GM21528 (cell line): ENCODE measurements around the gene GPR22.

ENCODE experiments used
- ATAC-seq: cut with Tn5 transposase; IDR thresholded peaks from one replicate; pipeline ENCODE4 v1.9.1; 2021; ENCODE audit warnings: mild to moderate bottlenecking, moderate library complexity; ENCODE audit not compliant: unreplicated experiment, low FRiP score

The GPR22 gene

GRCh38 chr7:107469929-107470328 is at the start of gene GPR22:
GPR22 (plus strand) TSS chr7:107470057; CDS start chr7:107474061, 4,004 bp downstream.
- ATAC-seq, result no peak

- ATAC-seq, result no peak
Measured at GRCh38 chr7:107427462-107427861, 42.4 kb upstream of the GPR22 start.

- no peak for ATAC-seq
Measured at GRCh38 chr7:107428642-107429041, 41.2 kb upstream of the GPR22 start.

- ATAC-seq, result no peak
Measured at GRCh38 chr7:107430057-107430456, 39.8 kb upstream of the GPR22 start.

GRCh38 chr7:107432261-107432660 is 37.6 kb upstream of the GPR22 start:
- no peak for ATAC-seq

- no peak for ATAC-seq
Measured at GRCh38 chr7:107435749-107436148, 34.1 kb upstream of the GPR22 start.

- no peak for ATAC-seq
Measured at GRCh38 chr7:107439025-107439424, 30.8 kb upstream of the GPR22 start.

GRCh38 chr7:107441581-107442422 is 28.1 kb upstream of the GPR22 start:
- ATAC-seq, result no peak

GRCh38 chr7:107442678-107443077 is 27.2 kb upstream of the GPR22 start:
- no peak for ATAC-seq

GRCh38 chr7:107446531-107446930 is 23.3 kb upstream of the GPR22 start:
- ATAC-seq, result no peak

GRCh38 chr7:107446988-107447387 is 22.9 kb upstream of the GPR22 start:
- ATAC-seq, result no peak

GRCh38 chr7:107450970-107451369 is 18.9 kb upstream of the GPR22 start:
- ATAC-seq, result no peak

- ATAC-seq, result no peak
Measured at GRCh38 chr7:107453388-107453787, 16.5 kb upstream of the GPR22 start.

GRCh38 chr7:107461938-107462533 is 7.8 kb upstream of the GPR22 start:
- no peak for ATAC-seq

GRCh38 chr7:107463139-107464078 is 6.4 kb upstream of the GPR22 start:
- no peak for ATAC-seq

- no peak for ATAC-seq
Measured at GRCh38 chr7:107464666-107465226, 5.1 kb upstream of the GPR22 start.

- ATAC-seq, result no peak
Measured at GRCh38 chr7:107467972-107468371, 1.9 kb upstream of the GPR22 start.

- ATAC-seq, result no peak
Measured at GRCh38 chr7:107468824-107469223, 1.0 kb upstream of the GPR22 start.

GRCh38 chr7:107471292-107472070 is 1.6 kb downstream of the GPR22 start:
- no peak for ATAC-seq

GRCh38 chr7:107472116-107472515 is 2.3 kb downstream of the GPR22 start:
- ATAC-seq, result no peak
